Measurements from ENCODE around the gene NUAK1.

NUAK1 gene

DNA sequence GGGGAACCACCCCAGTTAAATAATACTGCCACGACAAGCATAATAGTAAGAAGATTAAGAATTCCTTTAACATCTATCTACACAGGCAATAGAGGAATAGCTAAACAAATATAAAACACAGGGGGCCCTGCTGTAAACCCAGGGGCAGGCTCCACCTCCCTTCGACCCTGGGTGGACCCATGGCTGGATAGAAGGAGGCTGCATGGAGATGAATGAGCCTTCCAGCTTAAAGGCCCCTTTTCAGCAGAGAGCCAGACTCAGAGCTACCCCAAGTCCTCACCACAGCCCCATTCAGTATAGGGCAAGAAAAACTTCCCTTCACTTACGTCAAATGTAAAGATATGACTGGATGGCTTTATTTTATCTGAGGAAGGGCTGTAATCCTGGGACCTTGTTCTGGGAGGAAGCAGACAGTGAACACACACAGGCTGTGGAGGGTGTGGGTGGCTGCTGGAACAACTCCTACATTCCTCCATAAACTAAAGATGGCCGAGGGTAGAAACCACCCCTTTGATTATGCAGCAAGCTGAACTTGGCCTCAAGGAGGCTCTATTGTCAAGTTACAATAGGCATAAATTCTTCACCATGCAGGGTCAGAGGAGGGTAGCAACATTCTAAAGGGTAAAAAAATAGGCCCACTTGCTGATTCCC, 30.4 kb downstream of the NUAK1 start:
- no peak for DNase-seq

DNA sequence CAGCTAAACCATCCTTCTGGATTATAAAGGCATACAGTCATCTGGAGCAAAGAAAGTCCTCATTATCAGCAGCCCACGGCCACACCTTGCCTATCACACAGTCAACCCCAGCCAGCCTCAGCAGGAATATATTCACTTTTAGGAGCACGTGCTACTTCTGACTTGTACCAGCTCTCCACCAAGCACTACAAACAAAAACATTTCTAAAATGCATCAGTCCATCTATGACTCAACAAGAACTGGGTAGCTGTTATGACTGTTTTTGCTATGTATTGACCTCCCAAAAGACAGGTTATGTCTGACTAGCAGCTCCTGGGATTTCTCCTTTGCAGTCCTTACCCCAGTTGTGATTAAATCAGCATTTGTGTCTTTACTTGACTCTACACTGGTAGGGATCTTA, 31.2 kb downstream of the NUAK1 start:
- DNase-seq = no peak

DNA sequence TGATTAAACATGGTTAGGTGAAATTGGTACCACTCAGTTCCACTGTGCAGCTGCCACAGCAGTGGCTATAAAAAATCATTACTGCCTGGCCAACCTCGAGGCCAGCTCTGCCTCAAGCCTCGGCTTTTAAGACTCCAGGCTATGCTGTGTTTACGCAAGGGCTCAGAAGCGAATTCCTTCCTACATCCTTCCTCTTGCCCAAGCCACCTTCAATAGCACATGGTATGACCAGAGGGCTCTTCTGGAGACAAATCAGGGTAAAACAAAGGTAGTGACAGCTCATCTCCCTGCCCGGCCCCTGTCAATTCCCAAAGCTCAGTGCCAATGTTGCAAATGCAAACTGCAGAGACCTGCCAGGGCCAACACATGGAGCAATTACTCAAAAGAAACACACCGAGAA, 31.9 kb downstream of the NUAK1 start:
- DNase-seq = no peak

DNA sequence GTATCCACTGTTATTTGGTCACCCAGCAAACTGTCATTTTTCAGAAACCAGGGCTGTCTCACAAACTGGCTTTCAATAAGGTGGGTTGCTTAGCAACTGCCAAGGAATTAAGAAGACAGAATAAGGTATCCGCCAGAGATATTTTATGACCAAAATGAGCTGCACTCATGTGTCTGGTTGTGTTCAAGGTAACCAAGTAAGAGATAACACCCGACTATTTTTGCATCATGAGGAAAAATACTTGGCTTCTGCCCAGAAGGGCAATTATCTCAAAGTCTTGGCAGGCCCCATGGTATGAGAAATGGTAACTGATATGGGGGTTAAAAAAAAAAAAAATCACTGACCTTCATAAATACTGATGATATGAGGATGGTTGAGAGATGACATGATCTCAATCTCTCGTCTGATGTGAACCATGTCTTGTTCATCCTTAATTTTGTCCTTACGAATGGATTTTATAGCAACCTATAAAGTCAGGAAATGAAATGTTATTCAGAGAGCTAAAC, 32.6 kb downstream of the NUAK1 start:
- no peak for DNase-seq

DNA sequence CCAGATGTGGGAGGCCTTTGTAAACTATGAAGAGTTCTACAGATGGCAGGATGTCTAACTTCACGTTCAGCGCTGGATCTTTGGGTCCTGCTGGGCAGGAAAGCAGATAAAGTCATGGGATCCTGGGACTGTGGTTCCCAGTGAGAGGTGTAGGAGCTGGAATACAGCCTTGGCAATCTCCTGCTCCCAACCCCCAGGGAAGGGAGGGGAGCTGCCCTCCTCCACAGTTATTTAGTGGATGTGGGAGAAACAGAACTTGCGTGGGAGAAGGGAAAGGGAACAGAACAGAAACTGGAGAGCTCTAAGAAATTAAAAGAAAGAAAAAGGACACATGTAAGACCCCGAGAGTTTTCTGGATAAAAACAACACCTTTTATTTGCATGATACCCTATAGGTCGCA, 37.0 kb downstream of the NUAK1 start:
- DNase-seq = no peak

- DNase-seq = no peak
These were observed 40.0 kb downstream of the NUAK1 start for GRCh38 chr12:106098691-106099200.

- DNase-seq = no peak
These were observed 41.7 kb downstream of the NUAK1 start for GRCh38 chr12:106097011-106097410.

DNA sequence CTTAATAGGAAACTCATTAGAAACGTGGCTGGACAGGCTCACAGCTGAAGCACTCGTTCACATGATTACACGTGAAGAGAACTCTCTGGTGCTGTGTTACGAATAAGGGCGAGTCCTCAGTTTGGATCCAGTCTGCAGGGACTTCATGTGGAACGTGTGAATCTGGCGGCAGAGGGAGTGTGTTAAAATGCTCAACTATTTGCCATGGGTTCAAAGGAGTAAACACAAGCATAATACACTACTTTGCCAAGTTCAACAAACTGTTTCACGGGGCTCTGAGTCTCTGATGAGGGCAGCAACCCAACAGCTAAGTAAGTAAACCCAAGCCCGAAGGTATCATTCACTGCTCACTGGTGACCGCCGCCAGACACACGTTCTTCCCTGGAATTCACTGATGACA, 42.4 kb downstream of the NUAK1 start:
- DNase-seq = no peak

GRCh38 chr12:106094304-106094703, 44.5 kb downstream of the NUAK1 start:
- DNase-seq = no peak

DNA sequence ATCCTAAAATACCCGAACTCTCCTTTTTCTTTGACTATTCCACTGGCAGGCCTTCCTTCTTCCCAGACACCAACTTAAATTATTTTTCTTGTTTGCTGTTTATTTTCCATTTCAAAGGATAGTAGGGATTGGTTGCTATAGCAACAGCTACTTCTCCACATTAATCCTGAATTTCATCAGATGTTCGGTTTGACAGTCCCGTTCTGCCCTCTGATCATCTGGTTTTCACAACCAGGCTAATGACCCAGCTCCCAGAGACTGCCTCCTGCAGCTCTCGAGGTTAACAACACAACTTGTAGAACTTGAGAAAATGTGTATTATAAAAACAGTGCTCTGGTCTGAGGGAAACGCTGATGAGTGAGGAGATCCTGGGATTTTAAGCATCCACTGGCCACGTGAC, 45.5 kb downstream of the NUAK1 start:
- DNase-seq = no peak

DNA sequence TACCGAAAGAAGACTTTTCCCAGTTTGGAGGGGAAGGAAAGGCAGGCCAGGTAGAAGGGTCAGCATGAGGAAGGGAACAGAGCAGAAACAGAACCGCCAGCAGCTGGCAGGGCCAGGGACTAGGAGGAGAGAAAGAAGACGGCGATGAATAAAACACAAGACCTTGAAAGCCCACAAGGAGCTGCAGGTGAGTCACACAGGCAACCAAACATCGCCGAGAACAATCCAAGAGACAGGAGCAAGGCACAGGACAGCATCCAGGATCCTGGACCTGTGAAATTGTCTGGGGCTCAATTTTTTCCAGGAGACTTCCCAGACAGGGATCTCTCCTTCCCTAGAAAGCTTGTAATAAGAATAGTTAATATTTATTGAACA, 47.3 kb downstream of the NUAK1 start:
- no peak for DNase-seq

DNA sequence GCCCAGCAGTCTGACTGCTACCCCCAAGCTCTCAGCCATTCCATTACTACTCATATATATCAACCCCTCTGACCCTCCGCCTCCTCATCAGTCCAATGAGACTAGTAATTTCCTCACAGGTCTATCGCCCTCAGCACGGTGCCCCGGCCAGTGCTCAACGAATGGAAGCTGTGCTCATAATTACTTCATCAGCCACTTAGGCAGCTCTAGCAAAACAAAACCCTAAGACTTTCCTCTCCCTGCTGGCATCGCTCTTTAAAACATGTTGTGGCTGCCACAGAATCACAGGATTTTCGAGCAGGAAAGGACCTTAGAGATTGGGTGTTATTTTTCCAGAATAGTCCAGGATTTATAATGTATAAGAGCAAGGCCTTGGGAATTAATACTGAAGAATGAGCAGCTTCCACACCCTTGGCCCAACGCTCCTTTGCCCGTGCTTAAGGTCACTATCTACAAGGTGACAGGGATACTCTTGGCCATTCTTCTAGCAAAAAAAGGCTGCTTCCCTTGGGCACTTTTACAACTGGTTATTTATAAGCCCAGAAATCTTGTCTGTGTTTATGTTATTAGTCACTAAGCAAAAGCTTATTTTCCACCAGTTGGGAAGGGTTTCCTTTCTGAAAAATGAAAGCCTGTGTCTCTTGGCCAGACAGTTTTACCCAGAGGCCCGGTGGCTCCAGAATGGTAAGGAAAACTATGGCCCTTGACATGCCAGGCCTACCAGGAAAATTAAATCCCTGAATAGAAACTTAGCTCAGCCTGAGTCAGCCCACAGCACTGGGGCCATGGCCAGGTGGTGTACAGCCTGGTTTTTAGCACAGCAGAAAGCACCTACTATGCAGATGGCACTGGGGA, 47.9 kb downstream of the NUAK1 start:
- DNase-seq = no peak

DNA sequence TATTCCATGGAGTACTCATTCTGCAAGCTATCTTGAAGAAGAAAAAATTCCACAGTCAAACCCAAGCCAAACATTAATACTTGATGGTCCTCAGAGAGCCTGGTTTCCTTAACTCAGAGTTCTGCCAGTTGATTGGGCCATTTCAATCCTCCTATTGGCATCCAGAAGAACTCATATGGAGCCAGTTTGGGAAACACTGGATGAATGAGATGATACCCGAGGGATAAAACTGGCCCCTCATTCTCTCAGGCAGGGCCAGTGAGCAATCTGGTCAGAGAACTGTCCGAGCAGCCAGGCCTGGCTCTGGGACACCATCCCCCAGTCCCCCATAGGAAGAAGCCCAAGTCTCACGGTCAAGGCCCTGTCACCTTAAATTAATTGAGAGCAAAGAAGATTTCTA, 48.8 kb downstream of the NUAK1 start:
- no peak for DNase-seq

DNA sequence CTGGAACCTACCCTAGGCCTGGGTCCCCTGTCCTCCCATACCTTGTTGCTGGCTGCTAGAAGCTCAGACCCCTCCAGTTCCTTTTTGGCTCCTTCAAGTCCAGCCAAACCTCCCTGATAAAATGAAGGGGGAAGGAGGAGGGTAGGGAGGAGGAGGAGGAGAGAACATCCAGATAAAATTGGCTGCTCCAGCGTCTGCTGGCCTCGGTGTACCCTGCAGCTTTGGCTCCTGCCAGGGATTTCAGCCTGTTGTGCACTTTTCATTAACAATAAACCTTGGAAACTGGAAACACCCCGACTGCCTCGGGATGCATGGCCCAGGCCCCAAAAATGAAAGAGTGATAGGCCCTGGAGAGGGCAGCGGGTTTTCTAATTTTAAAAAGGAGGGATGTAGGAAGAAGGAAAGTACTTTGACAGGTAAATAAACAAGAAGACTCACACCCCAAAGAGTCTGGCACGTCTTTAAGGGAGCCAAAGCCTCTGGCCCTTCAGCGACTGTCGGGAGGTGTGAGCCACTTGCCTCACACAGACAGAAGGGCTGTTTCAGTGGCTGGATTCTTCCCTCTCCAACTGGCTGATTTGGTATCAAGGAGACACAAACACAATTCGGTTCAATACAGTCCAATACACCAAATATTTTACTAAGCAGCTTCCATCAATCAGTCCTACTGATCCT, 49.8 kb downstream of the NUAK1 start:
- DNase-seq = no peak

DNA sequence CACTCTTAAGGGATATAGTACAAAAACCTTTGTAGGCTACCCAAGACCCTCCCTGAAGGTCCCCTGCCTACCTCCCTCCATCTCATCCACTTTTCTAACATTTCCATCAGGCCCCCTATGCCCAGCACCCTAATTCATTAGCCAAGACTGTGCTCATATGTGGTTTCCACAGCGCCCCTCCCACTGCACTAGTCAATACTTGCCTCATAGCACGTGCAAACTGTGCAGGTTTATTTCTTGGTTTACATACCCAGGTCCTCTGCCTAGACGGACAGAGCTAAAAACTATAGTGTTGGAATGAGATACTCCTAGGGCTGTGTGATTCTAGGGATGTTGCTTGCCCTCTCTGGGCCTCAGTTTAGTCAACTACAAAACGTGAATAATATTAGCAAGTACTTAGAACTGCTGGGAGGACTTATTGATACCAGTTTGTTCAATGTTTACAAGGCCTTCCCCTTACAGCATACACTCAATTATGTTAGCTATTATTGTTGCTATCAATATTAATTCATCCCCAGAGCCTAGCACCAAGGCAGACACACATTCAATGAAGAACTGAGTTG, 50.4 kb downstream of the NUAK1 start:
- no peak for DNase-seq

DNA sequence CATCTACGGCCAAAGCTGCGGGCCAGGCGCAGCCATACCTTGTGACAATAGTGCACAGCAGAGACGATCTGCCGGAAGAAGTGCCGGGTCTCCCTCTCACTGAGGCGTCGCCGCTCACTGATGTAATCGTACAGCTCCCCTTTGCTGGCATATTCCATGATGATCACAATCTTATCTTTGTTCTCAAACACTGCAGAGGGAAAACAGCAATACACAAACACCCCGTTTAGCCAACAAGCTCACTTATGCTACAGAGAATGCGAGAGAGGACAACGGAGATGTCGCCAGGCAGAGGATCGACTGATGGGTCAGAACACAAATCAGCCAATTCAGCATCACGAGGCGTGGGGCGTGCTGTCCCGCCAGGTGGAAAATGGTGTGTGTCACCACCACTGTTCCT, 52.1 kb downstream of the NUAK1 start:
- no peak for DNase-seq

GRCh38 chr12:106085213-106085612, 53.5 kb downstream of the NUAK1 start:
- no peak for DNase-seq

GRCh38 chr12:106084759-106085158, 54.0 kb downstream of the NUAK1 start:
- DNase-seq = no peak

DNA sequence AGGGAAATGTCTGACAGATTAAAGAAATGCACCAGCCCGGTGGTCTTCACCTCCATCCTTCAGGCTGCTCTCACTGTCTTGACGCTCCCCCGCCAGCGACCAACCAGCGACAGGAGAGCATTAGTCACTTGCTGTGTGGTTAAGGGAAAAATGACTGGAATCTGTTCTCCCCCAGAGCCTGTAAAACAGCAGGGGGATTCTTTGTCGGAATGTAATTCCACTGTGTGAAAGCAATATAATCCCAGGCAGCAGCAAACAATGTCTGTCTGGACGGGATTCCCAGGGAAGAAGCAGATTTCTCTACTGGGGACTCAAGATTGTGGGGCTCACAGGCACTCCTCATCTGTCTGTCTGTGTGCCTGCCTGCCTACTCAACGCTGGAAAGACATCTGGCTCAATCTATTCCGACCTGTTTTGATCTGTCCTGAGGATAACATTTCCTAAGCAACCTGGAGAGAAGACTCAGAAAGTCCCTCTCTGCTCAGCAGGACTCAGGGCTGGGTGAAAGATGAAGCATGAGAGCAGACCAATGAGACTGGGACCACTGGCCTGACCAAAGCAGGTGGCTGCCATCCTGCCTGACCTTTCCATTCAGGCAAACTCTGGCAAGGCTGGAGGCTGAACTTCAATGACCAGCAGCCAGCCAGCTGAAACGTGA, 54.6 kb downstream of the NUAK1 start:
- no peak for DNase-seq

GRCh38 chr12:106082216-106083175, 56.3 kb downstream of the NUAK1 start:
- no peak for DNase-seq

DNA sequence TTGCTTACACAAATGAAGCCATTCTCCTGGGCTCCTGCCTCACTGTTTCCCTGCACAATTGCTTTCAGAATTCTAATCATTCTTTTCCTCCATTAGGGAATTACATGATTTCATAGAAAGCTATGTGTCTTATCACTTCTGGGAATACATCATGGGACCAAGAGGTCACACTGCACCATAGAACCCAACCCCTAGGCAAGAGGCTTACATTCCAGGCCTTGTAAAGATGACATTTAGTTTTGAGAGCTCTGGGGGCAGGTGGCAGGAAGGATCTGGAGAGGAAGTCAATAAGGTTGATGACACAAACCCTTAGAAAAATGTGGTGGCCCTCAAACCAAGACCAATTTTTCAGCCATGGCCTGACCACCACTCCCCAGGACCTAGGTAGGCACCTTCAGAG, 57.1 kb downstream of the NUAK1 start:
- no peak for DNase-seq

- DNase-seq = no peak
These were observed 58.0 kb downstream of the NUAK1 start for GRCh38 chr12:106080791-106081170.
